ENCODE data around the gene TMEM168.

GRCh38 chr7:112740667-112741066 lies 49.5 kb downstream of the TMEM168 start:
- TF ChIP-seq CTCF (conservative IDR thresholded peaks at IDR 0.05 in 1 of 2, IDR thresholded peaks at IDR 0.05 in 1 of 2; ENCODE audit: low read depth in 1 of 2, low read length in 2 of 2) (no peak), EZH2 (IDR thresholded peaks at IDR 0.05; ENCODE audit: low read length, missing control alignments) (no peak)

Measured in fibroblast of lung (primary cell).